Central memory CD8-positive, alpha-beta T cell (primary cell): ENCODE measurements around the gene ERCC3.
A peak's percentile ranks its signal among the peaks of the same experiment; 100 is the strongest.

Source experiments
- ATAC-seq: fragments of 150-1000 bp; cut with Tn5 transposase; replicated peaks from 2 replicates; pipeline ENCODE4 v1.10.0; 2022; ENCODE audit warnings: mild to moderate bottlenecking, moderate FRiP score, moderate number of reproducible peaks; ENCODE audit not compliant: poor library complexity, severe bottlenecking; ENCODE audit errors: extremely low read depth
- DNase-seq, 2 donors: peaks; one replicate each; pipeline ENCODE4 v3.0.0; 2021; ENCODE audit warnings: low spot score in 2 of 2
- H3K27ac Mint-ChIP-seq: one replicate; pipeline ENCODE4 v1.8.0; 2022; ENCODE audit warnings: low read depth, mild to moderate bottlenecking, moderate library complexity, mixed read lengths
- H3K27me3 Mint-ChIP-seq: one replicate; pipeline ENCODE4 v1.8.0; 2022; ENCODE audit warnings: mixed read lengths
- H3K36me3 Mint-ChIP-seq: one replicate; pipeline ENCODE4 v1.8.0; 2022; ENCODE audit warnings: mild to moderate bottlenecking, moderate library complexity, mixed read lengths; ENCODE audit not compliant: insufficient read depth
- H3K4me1 Mint-ChIP-seq: one replicate; pipeline ENCODE4 v1.8.0; 2022; ENCODE audit warnings: mixed read lengths
- H3K4me3 Mint-ChIP-seq: one replicate; pipeline ENCODE4 v1.8.0; 2022; ENCODE audit warnings: mild to moderate bottlenecking, moderate library complexity, mixed read lengths
- H3K9me3 Mint-ChIP-seq: one replicate; pipeline ENCODE4 v1.8.0; 2022; ENCODE audit warnings: mixed read lengths

ERCC3 gene

DNA sequence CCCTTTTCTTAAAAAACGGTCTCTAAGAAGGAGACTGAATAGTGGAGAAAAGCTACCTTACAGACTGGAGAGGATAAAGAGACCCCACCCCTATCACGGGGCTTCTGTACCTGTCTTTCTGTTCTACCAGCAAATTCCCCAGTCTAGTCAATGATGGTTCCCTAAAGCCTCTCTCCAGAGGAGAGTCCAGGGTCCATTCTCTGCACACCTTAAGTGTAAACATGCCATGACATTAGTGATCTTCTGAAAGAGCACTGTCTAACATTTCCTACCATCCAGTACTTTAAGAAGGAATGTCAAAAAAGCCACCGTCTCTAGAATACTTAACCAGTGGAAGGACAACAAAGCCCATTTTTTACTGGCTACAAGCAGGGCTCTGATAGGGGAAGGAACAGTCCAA, 17.0 kb upstream of the ERCC3 start:
- DNase-seq (no peak), ATAC-seq (no peak)
- H3K27me3 Mint-ChIP-seq, result no peaks in the 10 kb centered on the region
- H3K4me3 Mint-ChIP-seq, result no peak overlapping the region
- H3K36me3 Mint-ChIP-seq, result peaks cover 41% of the 10 kb centered on the region
- H3K4me1 Mint-ChIP-seq, result peaks cover 3% of the 10 kb centered on the region
- no peaks in the 10 kb centered on the region for H3K9me3 Mint-ChIP-seq
- H3K27ac Mint-ChIP-seq, result no peak overlapping the region

DNA sequence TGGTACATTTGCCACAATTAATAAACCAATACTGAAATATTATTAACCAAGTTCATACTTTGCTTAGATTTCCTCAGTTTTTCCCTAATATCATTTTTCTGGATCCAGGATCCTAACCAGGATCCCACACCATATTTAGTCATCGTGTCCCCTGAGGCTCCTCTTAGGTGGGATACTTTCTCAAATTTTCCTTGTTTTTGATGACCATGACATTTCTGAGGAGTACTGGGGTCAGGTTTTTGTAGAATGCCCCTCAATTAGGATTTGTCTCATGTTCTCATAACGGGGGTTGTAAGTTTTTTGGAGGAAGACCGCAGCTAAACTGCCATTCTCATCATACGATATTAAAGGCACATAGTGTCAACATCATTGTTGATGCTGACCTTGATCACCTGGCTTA, 15.5 kb upstream of the ERCC3 start:
- H3K36me3 Mint-ChIP-seq, result peaks cover 33% of the 10 kb centered on the region
- ATAC-seq (no peak), DNase-seq (no peak)
- H3K9me3 Mint-ChIP-seq, result no peaks in the 10 kb centered on the region
- no peak overlapping the region for H3K27ac Mint-ChIP-seq
- peaks cover 4% of the 10 kb centered on the region for H3K4me1 Mint-ChIP-seq
- no peaks in the 10 kb centered on the region for H3K27me3 Mint-ChIP-seq
- H3K4me3 Mint-ChIP-seq, result no peak overlapping the region

DNA sequence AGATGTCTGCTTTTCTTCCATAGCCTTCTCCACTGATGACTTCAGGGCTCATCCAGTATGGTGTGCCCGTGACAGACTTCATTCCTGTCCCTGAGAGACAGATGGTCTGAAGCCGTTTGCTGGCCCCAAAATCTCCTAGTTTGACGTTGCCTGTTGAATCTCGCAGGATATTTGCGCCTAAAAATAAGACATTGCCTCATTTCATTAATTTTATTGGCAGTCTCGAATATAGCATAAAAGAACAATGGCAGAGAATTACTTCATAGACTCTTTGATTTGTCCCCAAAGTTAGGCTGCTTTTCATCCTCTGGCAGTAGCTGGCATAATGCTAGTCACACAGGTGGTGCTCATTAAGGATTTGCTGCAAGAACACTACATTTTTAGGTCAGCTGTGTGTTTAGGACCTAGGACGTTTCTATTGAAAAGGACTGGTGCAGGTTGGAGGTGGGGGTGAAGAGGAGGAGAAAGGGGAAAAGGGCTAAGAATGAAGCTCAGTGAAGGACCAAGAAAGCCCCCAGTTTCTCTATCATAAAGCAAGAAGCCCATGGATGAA, 14.7 kb upstream of the ERCC3 start:
- no peak overlapping the region for H3K4me3 Mint-ChIP-seq
- peaks cover 4% of the 10 kb centered on the region for H3K4me1 Mint-ChIP-seq
- peaks cover 29% of the 10 kb centered on the region for H3K36me3 Mint-ChIP-seq
- H3K27ac Mint-ChIP-seq, result no peak overlapping the region
- DNase-seq (no peak), ATAC-seq (no peak)
- H3K9me3 Mint-ChIP-seq, result no peaks in the 10 kb centered on the region
- no peaks in the 10 kb centered on the region for H3K27me3 Mint-ChIP-seq

DNA sequence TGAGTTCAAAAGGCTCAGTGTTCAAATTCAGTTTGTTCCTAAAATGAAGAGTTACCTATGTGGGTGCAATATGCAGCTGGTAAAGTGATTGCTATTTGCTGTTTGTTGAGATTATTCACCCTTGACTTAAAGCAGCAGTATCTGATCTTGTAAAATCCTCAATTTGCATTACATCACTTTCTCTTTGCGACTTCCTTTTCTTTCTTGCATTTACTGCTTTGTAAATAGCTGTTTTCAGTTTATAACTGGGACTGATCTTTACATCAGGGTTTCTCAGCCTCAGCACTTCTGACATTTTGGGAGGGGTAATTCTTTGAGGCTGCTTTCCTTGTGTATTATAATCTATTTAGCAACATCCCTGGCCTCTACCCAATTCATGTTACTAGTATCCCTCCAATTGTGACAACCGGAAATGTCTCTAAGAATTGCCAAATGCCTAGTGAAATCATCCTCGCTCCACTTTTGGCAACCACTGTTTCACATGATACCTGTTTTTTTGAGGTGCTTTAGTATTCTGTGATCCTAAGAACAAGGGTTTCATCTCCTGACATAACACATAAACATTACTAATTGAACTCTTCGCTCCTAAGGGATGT, 12.1 kb upstream of the ERCC3 start:
- DNase-seq (no peak), ATAC-seq (no peak)
- Mint-ChIP-seq H3K27me3 (no peaks in the 10 kb centered on the region), H3K4me3 (no peak overlapping the region), H3K36me3 (peaks cover 24% of the 10 kb centered on the region), H3K27ac (peak overlapping the region; percentile 74), H3K4me1 (peaks cover 4% of the 10 kb centered on the region), H3K9me3 (no peaks in the 10 kb centered on the region)

DNA sequence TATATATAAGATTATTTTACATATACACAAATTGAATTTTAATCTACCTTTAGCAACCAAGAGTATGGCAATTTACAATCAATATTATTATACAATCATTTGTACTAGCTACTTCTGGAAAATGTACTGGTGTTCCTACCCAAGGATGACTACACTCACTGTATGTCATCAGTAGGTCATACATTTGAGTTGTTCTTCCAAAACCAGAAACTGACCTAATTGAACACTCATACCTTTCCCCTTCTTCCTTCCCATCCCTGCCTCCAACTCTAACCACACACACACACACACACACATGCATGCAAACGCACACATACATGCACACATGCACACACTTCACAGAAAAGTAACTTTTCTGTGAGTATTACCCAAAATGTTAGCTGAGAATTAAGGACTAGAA, 8.2 kb upstream of the ERCC3 start:
- no peak for DNase-seq
- Mint-ChIP-seq H3K36me3 (peaks cover 18% of the 10 kb centered on the region), H3K27me3 (no peaks in the 10 kb centered on the region), H3K9me3 (no peaks in the 10 kb centered on the region), H3K4me1 (peaks cover 4% of the 10 kb centered on the region), H3K4me3 (no peak overlapping the region), H3K27ac (no peak overlapping the region)
- no peak for ATAC-seq

DNA sequence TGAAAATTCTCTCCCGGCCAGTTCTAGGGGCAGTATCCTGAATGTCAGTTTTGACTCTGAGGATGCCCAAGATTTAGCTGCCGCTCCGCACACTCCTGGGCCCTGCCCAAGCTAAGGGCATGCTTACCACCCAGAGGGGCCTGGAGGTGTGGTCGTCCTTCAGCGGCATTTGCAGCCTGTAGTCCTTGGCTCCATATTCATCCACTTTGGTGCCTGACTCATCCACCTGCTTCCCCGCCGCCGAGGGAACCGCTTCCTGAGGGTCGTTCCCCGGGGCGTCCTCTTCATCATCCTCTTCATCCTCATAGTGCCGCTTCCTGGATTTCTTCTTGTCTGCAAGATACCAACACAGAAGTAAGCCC, 577 bp downstream of the ERCC3 start:
- ATAC-seq, result peak; percentile 25
- H3K9me3 Mint-ChIP-seq, result no peaks in the 10 kb centered on the region
- H3K27me3 Mint-ChIP-seq, result no peaks in the 10 kb centered on the region
- peaks cover 34% of the 10 kb centered on the region for H3K36me3 Mint-ChIP-seq
- H3K4me3 Mint-ChIP-seq, result peak overlapping the region; percentile 99
- peak overlapping the region; percentile 97 for H3K27ac Mint-ChIP-seq
- H3K4me1 Mint-ChIP-seq, result peaks cover 43% of the 10 kb centered on the region
- no peak for DNase-seq

DNA sequence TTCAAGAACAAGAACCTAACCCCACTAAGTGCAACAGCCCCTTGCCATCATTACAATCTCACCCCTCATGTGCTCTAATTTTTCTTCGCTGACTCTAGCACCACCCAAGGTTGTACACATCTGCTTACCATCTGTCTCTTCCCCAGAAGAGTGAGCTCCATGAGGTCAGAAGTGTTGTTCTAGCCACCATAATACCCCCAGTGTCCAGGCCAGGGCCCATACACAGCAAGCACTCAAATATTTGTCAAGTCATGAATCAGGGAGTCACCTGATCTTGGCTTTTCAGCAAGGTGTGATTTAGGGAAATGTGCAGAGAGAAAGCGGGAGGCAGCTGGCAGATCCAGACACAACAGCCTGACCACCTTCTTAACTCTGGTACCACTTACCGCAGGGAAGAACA, 5.7 kb downstream of the ERCC3 start:
- DNase-seq (no peak), ATAC-seq (no peak)
- Mint-ChIP-seq H3K4me3 (no peak overlapping the region), H3K36me3 (peaks cover 70% of the 10 kb centered on the region), H3K27me3 (no peaks in the 10 kb centered on the region), H3K4me1 (peaks cover 48% of the 10 kb centered on the region), H3K27ac (no peak overlapping the region), H3K9me3 (no peaks in the 10 kb centered on the region)

DNA sequence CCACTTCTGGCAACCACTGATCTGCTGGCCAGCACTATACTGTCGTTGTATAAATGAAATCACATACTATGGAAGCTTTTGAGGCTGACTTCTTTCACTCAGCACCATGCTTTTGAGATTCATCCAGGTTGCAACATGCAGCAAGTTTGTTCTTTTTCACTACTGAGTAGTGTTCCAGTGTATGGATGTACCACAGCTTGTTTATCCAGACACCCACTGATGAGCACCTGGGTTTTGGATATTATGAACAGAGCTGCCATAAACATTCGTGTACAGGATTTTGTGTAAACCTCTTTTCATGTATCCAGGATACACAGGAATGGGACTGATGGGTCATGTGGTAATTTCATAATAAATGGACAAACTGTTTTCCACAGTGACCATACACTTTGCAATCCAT, 10.7 kb downstream of the ERCC3 start:
- H3K36me3 Mint-ChIP-seq, result peaks cover 68% of the 10 kb centered on the region
- H3K27ac Mint-ChIP-seq, result no peak overlapping the region

DNA sequence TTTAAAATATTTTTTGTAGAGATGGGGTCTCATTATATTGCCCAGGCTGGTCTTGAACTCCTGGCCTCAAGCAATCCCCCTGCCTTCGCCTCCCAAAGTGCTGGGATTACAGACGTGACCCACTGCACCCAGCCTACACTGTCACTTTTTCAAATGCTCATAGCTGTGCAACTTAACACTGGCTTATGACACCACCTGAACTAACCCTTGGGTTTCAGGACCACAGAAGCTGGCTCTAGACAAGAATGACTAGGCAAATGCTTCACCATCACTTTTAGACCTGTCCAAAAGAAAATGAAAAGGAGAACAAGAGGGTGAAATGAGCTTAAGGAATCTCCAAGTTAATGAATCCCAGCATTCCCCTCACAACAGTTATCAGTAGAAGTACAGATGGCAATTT, 13.3 kb downstream of the ERCC3 start:
- Mint-ChIP-seq H3K27ac (no peak overlapping the region), H3K27me3 (no peaks in the 10 kb centered on the region)
- no peak for ATAC-seq

More for the DNA sequence above, 10.7 kb downstream of the ERCC3 start:
- Mint-ChIP-seq H3K4me3 (no peak overlapping the region), H3K4me1 (peaks cover 40% of the 10 kb centered on the region), H3K27me3 (no peaks in the 10 kb centered on the region), H3K9me3 (no peaks in the 10 kb centered on the region)
- no peak for ATAC-seq
- no peak for DNase-seq

DNA sequence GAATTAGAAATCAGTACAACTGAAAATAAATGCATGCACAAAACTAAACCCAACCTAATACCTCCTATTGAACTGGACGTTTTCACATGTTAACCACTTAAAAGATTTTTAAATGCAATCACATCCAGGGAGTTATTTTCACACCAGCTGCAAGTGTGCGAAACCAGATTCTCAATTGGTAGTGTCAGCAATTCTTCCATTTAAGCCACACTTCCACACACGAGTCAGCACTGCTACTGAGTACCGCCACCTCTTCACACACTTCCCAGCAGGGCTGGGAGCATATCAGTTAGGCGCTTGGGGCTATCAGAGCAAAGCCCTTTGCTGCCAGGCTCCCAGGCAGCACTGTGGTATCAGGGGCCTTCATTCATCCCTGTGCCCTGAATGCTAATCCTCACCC, 14.2 kb downstream of the ERCC3 start:
- DNase-seq (no peak), ATAC-seq (no peak)
- Mint-ChIP-seq H3K9me3 (no peaks in the 10 kb centered on the region), H3K4me1 (peaks cover 57% of the 10 kb centered on the region), H3K4me3 (no peak overlapping the region), H3K27ac (no peak overlapping the region), H3K27me3 (no peaks in the 10 kb centered on the region), H3K36me3 (peaks cover 71% of the 10 kb centered on the region)

More for the DNA sequence above, 13.3 kb downstream of the ERCC3 start:
- Mint-ChIP-seq H3K36me3 (peaks cover 72% of the 10 kb centered on the region), H3K4me1 (peaks cover 49% of the 10 kb centered on the region), H3K4me3 (no peak overlapping the region), H3K9me3 (no peaks in the 10 kb centered on the region)
- DNase-seq, result no peak

DNA sequence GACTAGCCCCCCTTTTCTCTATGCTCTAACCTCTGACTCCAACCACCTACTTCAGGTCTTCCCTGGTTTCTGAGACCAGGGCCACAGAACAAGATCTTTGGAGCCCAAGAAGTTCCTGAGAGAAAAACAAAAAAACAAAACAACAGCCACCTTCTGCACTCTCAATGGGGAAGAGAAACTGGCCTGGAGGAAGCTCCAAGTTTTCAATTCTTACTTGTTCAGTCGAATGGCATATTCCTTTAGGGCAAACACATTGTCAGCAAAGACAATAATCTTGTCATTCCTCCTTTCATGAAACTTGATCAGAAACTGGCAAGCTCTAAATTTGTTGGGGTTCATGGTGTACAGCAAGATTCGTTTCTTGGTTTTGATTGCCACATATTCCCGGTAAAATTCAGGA, 15.0 kb downstream of the ERCC3 start:
- ATAC-seq (no peak), DNase-seq (no peak)
- H3K9me3 Mint-ChIP-seq, result no peaks in the 10 kb centered on the region
- H3K4me3 Mint-ChIP-seq, result no peak overlapping the region
- no peak overlapping the region for H3K27ac Mint-ChIP-seq
- peaks cover 68% of the 10 kb centered on the region for H3K36me3 Mint-ChIP-seq
- peaks cover 49% of the 10 kb centered on the region for H3K4me1 Mint-ChIP-seq
- H3K27me3 Mint-ChIP-seq, result no peaks in the 10 kb centered on the region

DNA sequence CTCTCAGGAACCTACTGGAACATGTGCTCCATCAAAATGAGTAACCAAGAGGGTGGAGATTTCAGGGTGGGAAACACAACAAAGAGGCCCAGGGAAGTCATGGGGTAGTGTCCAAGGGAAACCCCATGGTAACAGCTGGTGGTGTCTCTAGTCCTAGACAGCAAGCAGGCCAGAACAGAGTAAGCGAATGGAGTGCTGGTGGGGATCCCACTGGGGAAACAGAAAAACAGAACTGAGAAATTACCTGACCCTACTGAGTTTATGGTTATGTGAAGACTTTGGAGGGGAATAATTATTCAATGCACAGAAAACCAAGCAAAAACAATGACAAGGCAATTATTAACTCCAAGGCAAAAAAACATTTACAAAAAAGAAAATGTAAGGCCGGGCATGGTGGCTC, 16.9 kb downstream of the ERCC3 start:
- no peaks in the 10 kb centered on the region for H3K27me3 Mint-ChIP-seq
- ATAC-seq (no peak), DNase-seq (no peak)
- no peak overlapping the region for H3K4me3 Mint-ChIP-seq
- peaks cover 69% of the 10 kb centered on the region for H3K36me3 Mint-ChIP-seq
- H3K9me3 Mint-ChIP-seq, result no peaks in the 10 kb centered on the region
- peaks cover 31% of the 10 kb centered on the region for H3K4me1 Mint-ChIP-seq
- H3K27ac Mint-ChIP-seq, result no peak overlapping the region

DNA sequence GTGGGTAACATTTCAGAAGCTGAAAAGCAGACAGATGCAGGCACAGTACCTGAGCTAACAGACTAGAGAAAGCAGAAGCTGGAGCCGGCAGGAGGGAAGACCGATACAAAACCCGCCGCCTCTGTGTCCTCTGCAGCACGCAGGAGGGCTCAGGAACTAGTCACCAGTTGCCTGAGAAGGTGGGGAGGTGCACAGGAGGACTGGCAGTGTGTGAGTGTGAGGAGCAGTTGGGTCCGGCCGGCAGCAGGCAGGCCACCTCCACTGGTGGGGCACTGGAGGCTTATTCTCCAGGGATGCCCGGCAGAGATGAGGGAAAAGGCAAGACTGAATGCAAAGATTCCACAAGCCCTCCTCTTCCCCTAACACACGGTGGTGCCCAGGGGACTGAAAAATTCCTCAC, 18.2 kb downstream of the ERCC3 start:
- no peak overlapping the region for H3K27ac Mint-ChIP-seq
- ATAC-seq, result no peak
- DNase-seq, result no peak
- no peak overlapping the region for H3K4me3 Mint-ChIP-seq
- no peaks in the 10 kb centered on the region for H3K9me3 Mint-ChIP-seq
- no peaks in the 10 kb centered on the region for H3K27me3 Mint-ChIP-seq
- peaks cover 23% of the 10 kb centered on the region for H3K4me1 Mint-ChIP-seq
- H3K36me3 Mint-ChIP-seq, result peaks cover 80% of the 10 kb centered on the region
